Glutamatergic neuron (in vitro differentiated cells): Measurements from ENCODE around the gene NTN1. TPM values are rescaled to one million over a fixed set of nuclear protein-coding genes. Genes with fewer than 3 reads are reported as not detected.

Source experiments
- DNase-seq: peaks from one replicate; pipeline ENCODE4 v3.0.0; 2022
- H3K27ac Mint-ChIP-seq: one replicate; pipeline ENCODE4 v1.8.0; 2020; ENCODE audit warnings: mild to moderate bottlenecking, mixed read lengths, inconsistent platforms; ENCODE audit not compliant: unreplicated experiment
- H3K27me3 Mint-ChIP-seq: one replicate; pipeline ENCODE4 v1.8.0; 2020; ENCODE audit warnings: mild to moderate bottlenecking, moderate library complexity, mixed read lengths, inconsistent platforms; ENCODE audit not compliant: unreplicated experiment
- H3K36me3 Mint-ChIP-seq: one replicate; pipeline ENCODE4 v1.8.0; 2020; ENCODE audit warnings: mild to moderate bottlenecking, mixed read lengths, inconsistent platforms; ENCODE audit not compliant: unreplicated experiment
- H3K4me1 Mint-ChIP-seq: one replicate; pipeline ENCODE4 v1.8.0; 2020; ENCODE audit warnings: mild to moderate bottlenecking, low read depth, mixed read lengths, inconsistent platforms; ENCODE audit not compliant: unreplicated experiment
- H3K4me3 Mint-ChIP-seq: one replicate; pipeline ENCODE4 v1.8.0; 2020; ENCODE audit warnings: mild to moderate bottlenecking, mixed read lengths, inconsistent platforms; ENCODE audit not compliant: unreplicated experiment
- H3K9me3 Mint-ChIP-seq: one replicate; pipeline ENCODE4 v1.8.0; 2020; ENCODE audit warnings: mild to moderate bottlenecking, moderate library complexity, mixed read lengths, inconsistent platforms; ENCODE audit not compliant: unreplicated experiment
- total RNA-seq: library from RNA; stranded (reverse); fragmentation: NEBNext Ultra II Directional; extraction: Animal tissue kit (Norgen Biotek cat#: 25700); gene quantifications from one replicate; pipeline ENCODE4 v1.2.1, GENCODE V29; 2021; ENCODE audit not compliant: unreplicated experiment
- TF ChIP-seq, protein P1 (sequence below): fragments of 200-600 bp; sonication (generic); IDR thresholded peaks from one replicate; pipeline ENCODE4 v1.5.0; 2021; ENCODE audit not compliant: partially characterized antibody, unreplicated experiment

The NTN1 gene
- total RNA-seq, 1 donor from 2014 or later = 0.76 TPM

DNA sequence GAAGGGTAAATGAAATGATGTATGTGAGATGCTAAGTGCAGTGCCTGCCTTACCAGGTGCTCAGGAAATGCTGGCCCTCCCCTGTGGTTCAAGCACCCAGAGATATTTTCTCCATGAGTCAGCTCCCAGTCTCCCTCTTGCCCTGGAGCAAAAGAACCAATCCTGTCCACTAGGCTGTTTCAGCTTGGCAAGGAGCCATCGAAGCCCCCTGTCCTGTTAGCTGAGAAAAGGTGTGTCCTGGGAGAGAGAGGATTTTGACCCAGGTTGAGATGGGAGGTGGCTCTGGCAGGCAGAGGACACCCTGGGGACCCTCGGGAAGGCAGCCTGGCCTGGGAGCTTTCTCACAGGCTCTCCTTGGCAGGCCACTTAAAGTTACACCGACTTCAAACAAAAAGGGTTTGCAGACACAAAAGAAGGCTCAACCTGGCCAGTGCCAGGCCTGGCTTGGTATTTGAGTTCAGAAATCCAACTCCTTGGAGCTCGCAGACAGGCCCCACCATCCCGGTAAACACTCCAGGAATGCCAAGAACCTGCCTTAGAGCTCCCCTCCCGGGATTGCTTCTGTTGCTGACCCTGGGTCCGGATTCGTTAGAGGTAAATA, 29.6 kb downstream of the NTN1 start:
- H3K36me3 Mint-ChIP-seq = peaks cover 26% of the 10 kb centered on the region
- H3K9me3 Mint-ChIP-seq = peaks cover 6% of the 10 kb centered on the region
- H3K4me1 Mint-ChIP-seq = peaks cover 2% of the 10 kb centered on the region
- H3K27ac Mint-ChIP-seq = no peak overlapping the region
- DNase-seq = no peak
- no peaks in the 10 kb centered on the region for H3K27me3 Mint-ChIP-seq
- TF ChIP-seq, protein P1, sequence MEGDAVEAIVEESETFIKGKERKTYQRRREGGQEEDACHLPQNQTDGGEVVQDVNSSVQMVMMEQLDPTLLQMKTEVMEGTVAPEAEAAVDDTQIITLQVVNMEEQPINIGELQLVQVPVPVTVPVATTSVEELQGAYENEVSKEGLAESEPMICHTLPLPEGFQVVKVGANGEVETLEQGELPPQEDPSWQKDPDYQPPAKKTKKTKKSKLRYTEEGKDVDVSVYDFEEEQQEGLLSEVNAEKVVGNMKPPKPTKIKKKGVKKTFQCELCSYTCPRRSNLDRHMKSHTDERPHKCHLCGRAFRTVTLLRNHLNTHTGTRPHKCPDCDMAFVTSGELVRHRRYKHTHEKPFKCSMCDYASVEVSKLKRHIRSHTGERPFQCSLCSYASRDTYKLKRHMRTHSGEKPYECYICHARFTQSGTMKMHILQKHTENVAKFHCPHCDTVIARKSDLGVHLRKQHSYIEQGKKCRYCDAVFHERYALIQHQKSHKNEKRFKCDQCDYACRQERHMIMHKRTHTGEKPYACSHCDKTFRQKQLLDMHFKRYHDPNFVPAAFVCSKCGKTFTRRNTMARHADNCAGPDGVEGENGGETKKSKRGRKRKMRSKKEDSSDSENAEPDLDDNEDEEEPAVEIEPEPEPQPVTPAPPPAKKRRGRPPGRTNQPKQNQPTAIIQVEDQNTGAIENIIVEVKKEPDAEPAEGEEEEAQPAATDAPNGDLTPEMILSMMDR = no peak
- no peak overlapping the region for H3K4me3 Mint-ChIP-seq

DNA sequence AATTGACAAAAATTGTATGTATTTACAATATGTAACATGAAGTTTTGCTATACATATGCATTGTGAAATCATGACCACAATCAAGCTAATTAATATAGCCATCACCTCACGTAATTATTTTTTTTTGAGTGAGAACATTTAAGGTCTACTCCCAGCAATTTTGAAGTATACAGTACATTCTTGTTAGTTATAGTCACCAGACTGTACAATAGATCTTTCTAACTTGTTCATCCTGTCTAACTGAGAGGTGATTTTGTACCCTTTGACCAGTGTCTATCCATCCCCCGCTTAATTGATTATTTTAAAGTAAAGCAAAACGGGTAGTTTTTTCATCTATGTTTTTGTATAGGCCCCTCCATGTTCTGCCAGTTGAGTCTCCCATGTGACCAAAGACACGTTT, 30.3 kb downstream of the NTN1 start:
- Mint-ChIP-seq H3K4me1 (peaks cover 2% of the 10 kb centered on the region), H3K36me3 (peaks cover 26% of the 10 kb centered on the region), H3K27me3 (no peaks in the 10 kb centered on the region), H3K4me3 (no peak overlapping the region), H3K27ac (no peak overlapping the region), H3K9me3 (peaks cover 6% of the 10 kb centered on the region)
- DNase-seq = no peak
- TF ChIP-seq, protein P1 = no peak

DNA sequence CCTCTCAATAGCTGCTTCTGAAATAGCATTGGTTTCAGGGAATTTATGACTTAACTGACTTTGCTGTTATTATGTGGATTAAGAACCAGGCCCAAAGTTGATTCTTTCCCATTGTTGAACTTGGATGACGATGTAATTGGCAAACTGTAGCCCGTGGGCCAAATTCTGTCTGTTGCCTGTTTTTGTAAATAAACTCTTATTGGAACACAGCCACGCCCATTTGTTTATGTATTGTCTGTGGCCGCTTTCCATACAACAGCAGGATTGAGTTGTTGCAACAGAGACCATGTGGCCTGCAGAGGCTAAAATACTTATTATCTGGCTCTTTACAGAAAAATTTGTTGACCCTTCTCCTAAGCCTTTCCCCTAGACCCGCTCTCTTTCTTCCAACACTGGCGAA, 31.6 kb downstream of the NTN1 start:
- TF ChIP-seq, protein P1 = no peak
- no peak overlapping the region for H3K27ac Mint-ChIP-seq
- H3K4me1 Mint-ChIP-seq = peaks cover 2% of the 10 kb centered on the region
- no peak for DNase-seq
- peaks cover 22% of the 10 kb centered on the region for H3K36me3 Mint-ChIP-seq
- H3K27me3 Mint-ChIP-seq = no peaks in the 10 kb centered on the region
- peaks cover 6% of the 10 kb centered on the region for H3K9me3 Mint-ChIP-seq
- no peak overlapping the region for H3K4me3 Mint-ChIP-seq

DNA sequence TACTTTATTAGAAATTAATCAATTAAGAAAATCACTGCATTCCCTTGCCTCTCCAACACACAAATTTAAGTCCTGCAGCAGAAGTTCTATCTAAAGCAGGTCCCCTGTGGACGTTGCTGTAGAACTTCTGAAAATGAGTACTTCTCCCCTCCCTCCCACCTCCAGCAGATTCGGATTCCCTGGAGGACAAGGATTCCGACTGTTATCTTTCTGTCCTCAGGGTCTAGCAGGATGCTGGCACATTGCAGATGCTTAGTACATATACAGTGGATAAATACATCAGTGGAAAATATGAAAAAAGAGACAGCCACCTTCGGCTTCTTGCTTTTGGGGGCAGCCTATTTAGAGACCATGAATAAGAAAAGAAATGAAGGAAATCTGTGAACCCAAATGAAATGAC, 32.1 kb downstream of the NTN1 start:
- no peak for DNase-seq
- H3K27ac Mint-ChIP-seq = no peak overlapping the region

More for the DNA sequence above, 32.1 kb downstream of the NTN1 start:
- TF ChIP-seq, protein P1 = no peak
- Mint-ChIP-seq H3K4me1 (peaks cover 2% of the 10 kb centered on the region), H3K27me3 (no peaks in the 10 kb centered on the region), H3K36me3 (peaks cover 17% of the 10 kb centered on the region), H3K4me3 (no peak overlapping the region), H3K9me3 (peaks cover 6% of the 10 kb centered on the region)
